GM21723 (cell line): ENCODE results near the gene DSPP.
"Not testable (repeated sequence)": the region's sequence is repeated elsewhere in the genome, so short reads cannot be mapped to it uniquely, and the experiment has no call there.

ENCODE experiments used
- ATAC-seq: cut with Tn5 transposase; IDR thresholded peaks from one replicate; pipeline ENCODE4 v1.9.1; 2021; ENCODE audit warnings: mild to moderate bottlenecking, moderate library complexity; ENCODE audit not compliant: unreplicated experiment

The DSPP gene

DNA sequence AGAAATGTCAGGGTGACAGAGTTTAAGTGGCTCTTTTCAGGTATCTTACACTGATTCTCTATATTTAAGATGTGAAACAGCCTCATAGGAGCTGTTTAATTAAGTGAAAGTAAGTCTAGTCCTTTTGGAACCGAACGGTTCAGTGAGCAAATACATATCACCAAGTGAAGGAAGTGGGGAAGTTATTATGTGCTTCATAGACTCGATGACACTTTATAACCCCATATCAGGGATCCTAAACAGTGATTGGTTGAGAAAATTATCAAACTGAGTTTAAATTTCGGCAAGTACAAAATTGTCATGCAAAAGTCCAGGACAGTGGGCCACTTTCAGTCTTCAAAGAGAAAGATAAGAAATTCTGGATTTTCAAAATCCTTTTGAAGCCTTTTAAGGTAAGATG lies at the start of gene DSPP:
Gene DSPP (plus strand): TSS at position 301 of the 400 bp plus-strand sequence. CDS start 2,380 bp downstream, outside the sequence.
- ATAC-seq, result no peak

DNA sequence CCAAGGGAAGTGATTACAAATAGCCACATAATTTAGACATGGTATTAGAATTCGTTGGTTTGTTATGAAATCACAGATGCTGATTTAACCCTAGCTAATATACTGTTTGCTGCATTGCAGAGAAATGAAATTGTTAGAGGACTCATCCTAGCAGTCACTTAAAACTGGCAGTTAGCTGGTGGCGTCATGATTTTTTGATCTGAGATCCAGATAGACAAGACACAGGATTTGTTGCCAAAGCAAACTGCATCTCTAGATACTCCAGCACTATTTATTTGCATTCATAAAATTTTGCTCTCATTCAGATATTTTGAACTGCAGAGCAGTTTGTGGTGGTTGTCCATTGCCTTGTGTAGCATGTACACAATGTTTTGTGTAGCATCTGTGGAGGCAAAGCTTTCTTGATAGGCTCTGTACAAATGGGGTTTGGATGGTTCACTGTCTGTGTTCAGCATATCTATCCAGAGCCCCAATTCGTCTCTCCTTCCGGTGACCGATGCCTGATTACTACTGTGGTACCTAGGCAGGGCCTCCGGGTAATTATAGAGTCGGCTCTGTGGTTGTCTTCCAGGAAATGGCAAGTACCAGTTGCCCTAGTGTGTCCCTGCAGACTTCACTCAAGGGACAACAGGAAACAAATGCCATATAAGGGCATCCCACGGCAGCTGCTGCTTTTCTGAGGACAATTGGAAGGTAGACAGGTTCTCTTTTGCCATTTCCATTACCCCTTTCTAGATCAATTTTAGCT lies 49.1 kb upstream of the DSPP start:
- peak; percentile 99 for ATAC-seq

DNA sequence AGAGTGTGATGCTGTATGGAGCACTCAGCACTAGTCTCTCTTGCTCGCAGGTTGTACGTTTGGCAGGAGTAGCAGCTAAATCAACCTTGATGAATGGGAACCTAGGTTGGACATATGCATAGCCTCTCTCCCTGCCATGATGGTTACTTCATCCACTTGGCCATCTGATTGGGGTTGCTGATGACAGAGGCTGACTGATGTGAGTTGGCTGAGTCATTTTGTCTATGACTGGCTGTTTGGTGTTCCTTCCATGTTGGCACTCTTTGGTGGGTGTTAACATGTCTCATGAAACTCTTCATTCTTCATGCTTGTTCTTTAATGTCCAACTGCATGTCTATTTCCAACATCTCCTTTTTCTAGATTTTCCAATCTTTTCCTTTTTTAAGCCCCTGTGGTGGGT lies 47.5 kb upstream of the DSPP start:
- ATAC-seq, result no peak

DNA sequence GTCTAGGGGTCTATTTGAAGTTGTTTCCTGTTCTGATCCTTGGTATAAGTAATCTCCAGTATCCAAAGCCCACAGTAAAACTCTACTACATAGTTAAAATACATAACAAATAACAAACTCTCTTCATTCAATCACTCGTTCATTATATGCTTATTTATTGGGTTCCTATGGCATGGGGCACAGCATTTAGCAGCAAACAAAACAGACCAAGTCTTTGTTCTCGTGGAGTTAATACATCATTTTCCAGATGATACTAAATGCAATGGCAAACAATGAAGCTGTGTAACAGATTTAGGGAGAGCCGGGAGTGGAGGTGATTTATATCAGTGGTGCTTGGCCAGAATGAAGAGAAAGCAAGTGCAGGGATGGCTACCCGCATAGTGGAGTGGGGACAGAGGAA lies 42.6 kb upstream of the DSPP start:
- ATAC-seq, result no peak

DNA sequence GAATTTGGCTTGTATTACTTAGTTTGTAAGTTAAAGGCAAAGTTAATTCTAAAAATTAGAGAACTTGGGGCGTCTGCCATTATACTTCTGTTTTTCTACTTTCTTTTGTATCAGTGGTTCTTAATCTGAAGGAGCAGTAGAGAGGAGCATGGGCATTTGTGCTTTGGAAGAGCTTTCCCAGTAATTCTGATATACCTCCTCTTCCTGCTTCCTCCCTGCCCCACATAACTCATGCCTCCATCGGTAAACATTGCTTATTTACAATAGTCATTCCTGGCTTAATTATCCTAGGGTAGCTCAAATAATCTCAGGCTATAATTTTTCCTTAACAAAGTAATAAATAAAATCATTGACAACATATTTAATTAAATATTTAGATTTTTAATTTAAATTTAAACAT lies 42.1 kb upstream of the DSPP start:
- no peak for ATAC-seq

DNA sequence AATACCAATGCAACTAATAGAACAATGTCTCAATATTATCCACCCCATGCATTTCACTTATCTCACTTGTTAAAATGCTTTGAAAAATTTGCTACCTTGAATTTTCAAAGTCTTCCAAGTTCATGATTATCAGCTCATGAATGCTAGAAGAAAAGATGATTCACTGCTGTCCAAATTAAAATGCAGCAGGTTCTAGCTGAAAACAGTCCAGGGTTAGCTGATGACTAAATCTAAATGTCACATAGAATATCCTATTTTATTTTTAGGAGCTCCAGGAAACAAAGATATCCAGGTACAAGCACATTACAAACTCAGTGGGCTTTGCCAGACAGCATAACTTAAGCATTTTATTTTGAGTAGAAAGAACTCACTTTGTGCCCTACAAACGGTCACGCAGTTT lies 41.1 kb upstream of the DSPP start:
- no peak for ATAC-seq

DNA sequence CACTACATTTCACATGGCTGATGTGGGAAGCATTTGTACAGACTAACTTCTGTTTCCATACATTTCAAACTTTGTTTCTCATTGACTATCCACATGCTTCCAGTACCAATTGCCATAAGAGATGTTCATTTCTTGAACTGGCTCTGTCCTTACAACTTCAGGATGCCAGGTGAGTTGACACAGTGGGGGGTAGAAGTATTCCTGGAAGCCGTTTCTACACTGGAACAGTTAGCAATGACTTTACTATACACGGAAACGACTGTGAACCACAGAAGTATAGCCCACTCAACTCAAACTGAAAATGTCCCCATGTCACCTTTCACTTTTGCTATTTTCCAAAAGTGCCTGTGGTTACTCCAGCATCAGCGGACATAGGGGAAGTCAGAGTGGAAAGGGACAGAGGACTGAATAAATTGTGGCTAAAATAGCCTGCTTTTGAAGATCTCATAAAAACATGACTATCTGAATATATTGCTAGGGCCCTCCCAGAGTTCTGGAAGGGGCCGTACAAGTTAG lies 38.0 kb upstream of the DSPP start:
- ATAC-seq, result no peak

DNA sequence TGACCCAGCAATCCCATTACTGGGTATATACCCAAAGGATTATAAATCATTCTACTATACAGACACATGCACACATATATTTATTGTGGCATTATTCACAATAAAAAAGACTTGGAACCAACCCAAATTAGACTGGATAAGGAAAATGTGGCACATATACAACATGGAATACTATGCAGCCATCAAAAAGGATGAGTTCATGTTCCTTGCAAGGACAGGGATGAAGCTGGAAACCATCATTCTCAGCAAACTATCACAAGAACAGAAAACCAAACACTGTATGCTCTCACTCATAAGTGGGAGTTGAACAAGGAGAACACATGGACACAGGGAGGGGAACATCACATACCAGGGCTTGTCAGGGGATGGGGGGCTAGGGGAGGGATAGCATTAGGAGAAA lies 34.0 kb upstream of the DSPP start:
- not testable (repeated sequence) for ATAC-seq

DNA sequence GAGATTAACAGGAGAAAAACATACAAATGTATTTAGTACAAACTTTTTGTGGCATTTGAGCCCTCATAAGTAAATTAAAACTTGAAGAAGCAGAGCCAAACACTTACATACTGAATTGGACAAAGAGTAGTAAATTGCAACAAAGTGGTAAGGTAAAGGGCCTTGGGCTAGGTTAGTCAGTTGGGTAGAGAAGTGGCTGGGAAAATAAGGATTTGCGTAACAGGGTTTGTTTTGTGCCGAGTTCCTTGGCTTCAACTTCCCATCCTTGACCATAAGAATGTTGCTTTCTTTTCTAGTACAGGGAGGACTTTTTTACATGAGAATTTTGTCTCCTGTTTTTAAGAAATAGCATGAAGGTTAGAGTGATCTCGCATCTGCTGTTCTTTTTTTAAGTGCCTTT lies 33.3 kb upstream of the DSPP start:
- no peak for ATAC-seq

DNA sequence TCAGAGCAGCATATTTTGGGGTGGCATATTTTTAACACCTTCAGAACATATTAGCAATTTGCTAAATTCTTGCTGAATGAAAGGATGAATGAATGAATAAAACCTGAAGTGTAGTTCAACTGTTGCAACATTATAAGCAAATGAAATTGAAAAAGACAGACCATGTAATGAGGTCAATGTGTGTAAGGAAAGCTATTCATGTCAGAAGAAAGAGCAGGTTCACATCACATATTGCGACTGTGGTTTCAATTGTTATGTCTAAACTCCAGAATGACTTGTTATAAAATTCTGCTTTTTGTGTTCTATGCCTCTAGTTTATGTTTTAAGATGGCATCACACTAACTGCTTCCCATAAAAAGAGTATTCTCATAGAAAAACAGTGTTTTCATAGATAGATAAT lies 32.9 kb upstream of the DSPP start:
- no peak for ATAC-seq

DNA sequence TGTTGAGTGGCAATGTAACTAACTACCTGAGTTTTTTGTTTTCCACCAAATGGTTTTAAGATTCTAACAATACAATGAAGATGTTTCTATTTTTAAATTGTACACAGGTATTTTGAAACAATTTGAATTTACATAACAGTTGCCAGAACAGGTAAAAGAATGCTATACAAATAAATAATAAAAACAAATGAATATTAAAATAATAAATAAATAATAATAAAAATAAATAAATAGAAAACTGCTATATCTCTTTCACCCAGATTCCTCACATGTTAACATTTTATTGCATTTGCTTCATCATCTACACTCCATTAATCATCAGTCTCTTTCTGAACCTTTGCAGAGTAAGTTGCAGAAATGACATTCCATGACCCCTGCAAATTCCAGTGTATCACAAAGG lies 32.3 kb upstream of the DSPP start:
- no peak for ATAC-seq

DNA sequence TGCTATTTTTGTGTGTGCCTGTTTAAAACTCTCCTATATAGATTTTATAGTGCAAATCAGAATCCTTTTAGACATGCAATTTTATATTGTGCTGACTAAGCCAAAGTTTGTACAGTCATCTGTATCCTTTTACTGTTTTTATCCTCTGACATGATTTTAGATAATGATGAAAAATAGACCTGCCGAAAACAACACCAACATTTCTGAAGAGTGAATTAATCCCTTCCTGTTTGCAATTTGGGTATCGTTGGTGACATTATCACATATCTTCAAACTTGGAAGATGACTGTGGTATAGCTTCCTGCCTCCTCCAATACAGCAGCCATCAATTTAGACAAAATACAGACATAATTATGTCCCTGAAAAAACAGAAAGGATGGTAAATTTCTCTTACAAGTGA lies 28.9 kb upstream of the DSPP start:
- no peak for ATAC-seq

DNA sequence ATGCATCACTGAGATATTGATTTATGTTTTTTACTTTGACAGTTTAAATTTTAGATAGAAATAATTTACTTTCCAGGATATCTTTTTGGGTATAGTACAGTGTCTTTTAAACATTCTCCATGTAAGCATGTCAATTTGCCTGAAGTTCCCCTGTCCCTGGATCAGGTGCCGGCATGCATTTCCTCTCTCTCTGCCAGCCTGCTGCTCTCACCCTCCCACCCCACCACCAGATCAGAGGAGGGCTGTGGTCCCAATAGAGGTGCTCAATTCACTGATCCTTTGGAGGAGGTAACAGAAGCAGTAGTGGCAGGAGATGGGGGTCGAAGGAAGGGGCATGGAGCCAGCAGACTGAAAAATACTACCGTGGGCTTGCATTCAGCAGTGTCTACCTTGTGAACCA lies 28.3 kb upstream of the DSPP start:
- no peak for ATAC-seq

DNA sequence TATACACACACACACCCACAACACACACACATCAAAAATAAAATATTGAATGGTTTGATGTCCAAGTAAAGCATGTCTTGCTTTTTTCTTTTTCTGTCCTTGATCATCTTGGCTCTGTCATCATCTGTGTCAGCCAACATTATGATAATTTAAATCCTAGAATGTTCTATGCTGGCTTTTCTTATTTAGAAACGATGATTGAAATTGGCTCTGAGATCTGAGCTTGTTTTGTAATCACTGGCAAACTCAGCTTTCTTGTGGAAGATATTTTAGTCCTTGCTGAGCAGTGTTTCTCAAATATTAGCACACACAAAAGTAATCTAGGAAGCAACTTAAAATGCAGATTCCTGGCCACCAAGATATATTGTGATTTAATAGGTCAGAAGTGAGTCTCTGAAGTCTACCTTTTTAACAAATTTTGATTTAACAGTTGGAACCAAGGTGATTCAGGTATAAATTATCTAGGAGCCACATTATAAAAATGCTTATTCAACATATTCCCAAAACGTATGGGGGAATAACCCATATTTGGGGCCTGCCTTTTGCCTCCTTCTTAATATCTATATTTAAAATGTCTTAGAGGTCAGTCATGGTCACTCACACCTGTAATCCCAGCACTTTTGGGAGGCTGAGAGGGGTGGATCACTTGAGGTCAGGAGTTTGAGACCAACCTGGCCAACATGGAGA lies 24.0 kb upstream of the DSPP start:
- ATAC-seq, result no peak

DNA sequence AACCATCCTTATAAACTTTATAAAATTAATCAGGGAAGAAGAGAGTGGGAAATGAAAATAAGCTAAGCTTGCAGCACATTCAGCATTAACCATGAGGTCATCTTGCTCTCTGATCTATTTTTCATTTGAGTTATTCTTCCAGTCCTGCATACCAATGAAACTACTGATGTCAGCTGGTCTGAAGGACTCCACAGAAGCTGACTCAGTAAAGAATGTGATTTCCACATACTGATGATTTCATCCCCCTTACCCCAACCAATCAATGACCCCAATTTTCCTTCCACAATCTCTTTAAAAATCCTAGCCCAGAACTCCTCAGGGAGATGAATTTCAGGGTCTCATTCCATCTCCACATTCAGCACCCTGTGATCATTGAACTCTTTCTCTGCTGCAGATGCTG lies 18.8 kb upstream of the DSPP start:
- no peak for ATAC-seq

DNA sequence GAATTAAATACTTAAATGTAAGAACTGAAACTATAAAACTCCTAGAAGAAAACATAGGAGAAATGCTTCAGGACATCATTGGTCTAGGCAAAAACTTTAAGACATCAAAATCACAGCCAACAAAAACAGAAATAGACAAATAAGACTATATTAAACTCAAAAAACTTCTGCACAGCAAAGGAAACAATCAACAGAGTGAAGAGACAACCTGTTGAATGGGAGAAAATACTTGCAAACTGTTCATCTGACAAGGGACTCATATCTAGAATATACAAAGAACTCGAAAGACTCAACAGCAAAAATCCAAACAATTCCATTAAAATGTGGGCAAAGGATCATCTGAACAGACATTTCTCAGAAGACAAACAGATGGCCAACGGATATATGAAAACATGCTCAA lies 16.2 kb upstream of the DSPP start:
- ATAC-seq, result no peak

DNA sequence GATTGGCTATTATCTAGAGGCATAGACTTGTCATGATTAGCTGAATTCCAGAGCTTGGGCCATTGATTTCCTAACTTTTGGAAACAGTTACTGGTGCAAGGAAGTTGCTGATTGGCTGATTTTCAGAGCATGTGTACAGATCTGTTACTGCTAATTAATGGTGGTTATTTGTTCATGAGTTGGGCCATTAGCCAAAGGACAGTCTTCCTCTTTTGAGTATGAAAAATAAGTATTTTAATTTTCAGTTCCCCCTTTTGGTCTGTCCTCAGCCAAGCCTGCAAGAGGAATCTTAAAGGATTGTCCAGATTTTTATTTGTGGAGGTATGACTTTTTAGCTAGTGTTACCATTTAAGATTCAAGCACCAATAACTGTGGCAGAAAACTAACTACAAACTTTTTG lies 7.0 kb upstream of the DSPP start:
- no peak for ATAC-seq

DNA sequence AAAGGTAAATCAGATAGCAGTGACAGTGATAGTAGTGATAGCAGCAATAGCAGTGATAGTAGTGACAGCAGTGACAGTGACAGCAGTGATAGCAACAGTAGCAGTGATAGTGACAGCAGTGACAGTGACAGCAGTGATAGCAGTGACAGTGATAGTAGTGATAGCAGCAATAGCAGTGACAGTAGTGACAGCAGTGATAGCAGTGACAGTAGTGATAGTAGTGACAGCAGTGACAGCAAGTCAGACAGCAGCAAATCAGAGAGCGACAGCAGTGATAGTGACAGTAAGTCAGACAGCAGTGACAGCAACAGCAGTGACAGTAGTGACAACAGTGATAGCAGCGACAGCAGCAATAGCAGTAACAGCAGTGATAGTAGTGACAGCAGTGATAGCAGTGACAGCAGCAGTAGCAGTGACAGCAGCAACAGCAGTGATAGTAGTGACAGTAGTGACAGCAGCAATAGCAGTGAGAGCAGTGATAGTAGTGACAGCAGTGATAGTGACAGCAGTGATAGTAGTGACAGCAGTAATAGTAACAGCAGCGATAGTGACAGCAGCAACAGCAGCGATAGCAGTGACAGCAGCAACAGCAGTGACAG lies 6.1 kb downstream of the DSPP start:
- ATAC-seq, result no peak

DNA sequence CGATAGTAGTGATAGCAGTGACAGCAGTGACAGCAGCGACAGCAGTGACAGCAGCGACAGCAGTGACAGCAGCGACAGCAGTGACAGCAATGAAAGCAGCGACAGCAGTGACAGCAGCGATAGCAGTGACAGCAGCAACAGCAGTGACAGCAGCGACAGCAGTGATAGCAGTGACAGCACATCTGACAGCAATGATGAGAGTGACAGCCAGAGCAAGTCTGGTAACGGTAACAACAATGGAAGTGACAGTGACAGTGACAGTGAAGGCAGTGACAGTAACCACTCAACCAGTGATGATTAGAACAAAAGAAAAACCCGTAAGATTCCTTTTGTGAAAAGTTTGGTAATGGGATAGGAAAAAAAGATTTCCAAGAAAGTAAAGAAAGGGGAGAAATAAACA lies 7.9 kb downstream of the DSPP start:
- no peak for ATAC-seq

DNA sequence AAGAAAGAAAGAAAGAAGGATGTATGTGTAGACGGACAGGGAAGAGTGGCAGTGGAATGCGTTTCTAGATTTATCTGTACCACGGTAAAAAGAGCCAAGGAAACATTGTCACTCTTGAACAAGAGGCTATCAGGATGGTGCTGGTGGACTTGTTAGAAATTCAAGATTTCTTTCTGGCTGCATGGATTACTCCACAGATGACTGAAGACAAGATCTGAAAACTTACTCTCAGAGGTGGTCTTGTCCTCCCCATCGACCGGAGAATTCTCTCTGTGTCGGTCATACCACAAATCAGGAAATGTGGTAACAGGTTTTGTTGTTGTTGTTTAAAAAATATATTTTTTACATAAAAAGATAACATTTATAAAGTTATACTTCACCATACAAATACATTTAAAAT lies 11.8 kb downstream of the DSPP start:
- ATAC-seq, result no peak

DNA sequence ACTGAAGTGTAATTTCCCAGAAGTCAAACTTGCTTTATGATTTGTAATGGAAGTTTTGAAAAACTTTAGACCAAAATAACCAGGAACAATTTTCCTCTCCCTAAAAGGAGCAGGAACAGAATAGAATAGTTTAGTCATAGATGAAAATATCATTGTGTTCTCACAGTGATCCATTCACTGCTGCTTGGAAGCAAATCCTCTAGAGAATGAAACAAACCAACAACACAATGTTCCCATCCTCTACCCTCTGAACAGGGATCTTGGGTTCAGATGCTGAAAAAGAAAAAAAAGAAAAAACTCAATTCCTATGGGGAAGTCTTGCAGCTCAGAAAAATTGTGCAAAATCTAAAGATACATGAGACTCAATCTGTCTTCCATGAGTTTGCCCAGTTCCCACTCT lies 12.2 kb downstream of the DSPP start:
- no peak for ATAC-seq

DNA sequence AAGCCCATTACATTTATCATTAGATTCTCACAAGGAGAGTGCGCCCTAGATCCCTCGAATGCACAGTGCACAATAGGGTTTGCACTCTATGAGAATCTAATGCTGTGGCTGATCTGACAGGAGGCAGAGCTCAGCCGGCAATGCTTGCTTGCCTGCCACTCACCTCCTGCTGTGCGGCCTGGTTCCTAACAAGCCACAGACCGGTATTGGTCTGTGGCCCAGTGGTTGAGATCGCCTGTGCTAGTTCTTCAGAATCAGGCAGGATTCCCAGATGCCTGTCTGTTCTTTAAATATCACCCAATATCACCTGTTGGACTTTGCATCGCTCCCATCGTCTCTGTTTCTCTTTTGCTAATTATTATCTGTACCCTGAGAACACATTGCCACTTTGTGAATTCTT lies 14.0 kb downstream of the DSPP start:
- no peak for ATAC-seq
